SK-N-SH (cell line): ENCODE data around the gene C1QL1. TPM values are rescaled to one million over a fixed set of nuclear protein-coding genes. Genes with fewer than 3 reads are reported as not detected.

Experiments
- CTCF ChIA-PET: fragments of 300-600, 350-600 bp; formaldehyde crosslinking; extraction: SDS; loops from one replicate; lab custom pipeline; 2021; lab: Yijun Ruan, JAX
- POLR2A ChIA-PET: fragments of 350-600 bp; sonication (Branson Sonifier 250); formaldehyde crosslinking; extraction: SDS; loops from one replicate; lab custom pipeline; 2020; ENCODE audit warnings: antibody characterized with exemption, inconsistent platforms; lab: Yijun Ruan, JAX
- DNase-seq: peaks from one replicate; pipeline ENCODE4 v3.0.0; 2012
- H2AFZ ChIP-seq: fragments of 200-600 bp; sonication (generic); 2 replicates; pipeline ENCODE4 v1.8.1; 2016; ENCODE audit warnings: antibody characterized with exemption, mild to moderate bottlenecking, low read depth
- H3F3A ChIP-seq: fragments of 200-600 bp; sonication (generic); replicated peaks from 2 replicates; pipeline ENCODE3; 2016; ENCODE audit warnings: antibody characterized with exemption, mild to moderate bottlenecking; ENCODE audit not compliant: insufficient read depth
- H3K27ac ChIP-seq, 2 experiments: fragments of 200-500 bp in 1 of 2; fragments of 200-600 bp in 1 of 2; sonication (Bioruptor generic) in 1 of 2; sonication (generic), shearing (Covaris generic) in 1 of 2; 2 replicates each; pipeline versions ENCODE4 v1.5.1 to v1.6.1; 2014 to 2016; ENCODE audit warnings: low read depth in 2 of 2, inconsistent platforms in 1 of 2, low read length in 1 of 2, mild to moderate bottlenecking in 1 of 2, mixed read lengths in 1 of 2
- H3K27me3 ChIP-seq: fragments of 200-600 bp; sonication (generic), shearing (Covaris generic); 2 replicates; pipeline ENCODE4 v1.6.1; 2016; ENCODE audit warnings: mixed run types; ENCODE audit not compliant: insufficient read depth
- H3K36me3 ChIP-seq, 2 experiments: fragments of 200-500 bp in 1 of 2; fragments of 200-600 bp in 1 of 2; sonication (Bioruptor generic) in 1 of 2; sonication (generic) in 1 of 2; replicated peaks in 1 of 2; 2 replicates each; pipeline versions ENCODE3 to v1.5.1; 2014 to 2016; ENCODE audit warnings: low read length in 1 of 2, mild to moderate bottlenecking in 1 of 2; ENCODE audit not compliant: insufficient read depth in 2 of 2, control insufficient read depth in 1 of 2
- H3K4me1 ChIP-seq, 2 experiments: fragments of 200-500 bp in 1 of 2; fragments of 200-600 bp in 1 of 2; sonication (Bioruptor generic) in 1 of 2; sonication (generic), shearing (Covaris generic) in 1 of 2; 2 replicates each; pipeline versions ENCODE4 v1.5.1 to v1.6.1; 2014 to 2016; ENCODE audit warnings: low read depth in 1 of 2, low read length in 1 of 2, mixed run types in 1 of 2; ENCODE audit not compliant: insufficient read depth in 2 of 2, control insufficient read depth in 1 of 2
- H3K4me2 ChIP-seq: fragments of 200-600 bp; sonication (generic), shearing (Covaris generic); 2 replicates; pipeline ENCODE4 v1.6.1; 2017; ENCODE audit warnings: mixed run types
- H3K4me3 ChIP-seq, 2 experiments: fragments of 200-500 bp in 1 of 2; fragments of 200-600 bp in 1 of 2; sonication (Bioruptor generic) in 1 of 2; sonication (generic), shearing (Covaris generic) in 1 of 2; 2 replicates each; pipeline versions ENCODE4 v1.5.1 to v1.8.1; 2014 to 2016; ENCODE audit warnings: low read depth in 2 of 2, inconsistent platforms in 1 of 2, low read length in 1 of 2, mild to moderate bottlenecking in 1 of 2, mixed read lengths in 1 of 2, moderate library complexity in 1 of 2
- H3K79me2 ChIP-seq: fragments of 200-600 bp; sonication (generic); 2 replicates; pipeline ENCODE4 v1.8.1; 2017; ENCODE audit warnings: mild to moderate bottlenecking; ENCODE audit not compliant: insufficient read depth
- H3K9ac ChIP-seq: fragments of 200-600 bp; sonication (generic); 2 replicates; pipeline ENCODE4 v1.6.1; 2017; ENCODE audit warnings: mixed run types
- H3K9me2 ChIP-seq: fragments of 200-600 bp; sonication (generic); 2 replicates; pipeline ENCODE4 v1.6.1; 2017; ENCODE audit warnings: mixed run types
- H3K9me3 ChIP-seq: fragments of 200-600 bp; sonication (generic); 2 replicates; pipeline ENCODE4 v1.6.1; 2017; ENCODE audit warnings: mixed run types, mild to moderate bottlenecking, moderate library complexity
- H4K20me1 ChIP-seq: fragments of 200-600 bp; sonication (generic); 2 replicates; pipeline ENCODE4 v1.6.1; 2017; ENCODE audit warnings: mild to moderate bottlenecking, mixed run types; ENCODE audit not compliant: insufficient read depth
- FOXM1 ChIP-seq: IDR thresholded peaks from 2 replicates; pipeline ENCODE4 v1.4.0; 2012; ENCODE audit warnings: low read depth, mild to moderate bottlenecking
- GATA2 ChIP-seq: sonication (generic); formaldehyde crosslinking; IDR thresholded peaks from 2 replicates; pipeline ENCODE4 v1.5.0; 2020; ENCODE audit warnings: mild to moderate bottlenecking, missing genetic modification reagents
- PBX3 ChIP-seq: IDR thresholded peaks from 2 replicates; pipeline ENCODE4; 2012
- POLR2AphosphoS5 ChIP-seq: IDR thresholded peaks from 2 replicates; pipeline ENCODE4 v1.6.1; 2012; ENCODE audit warnings: low read depth, low read length
- REST ChIP-seq: IDR thresholded peaks from 2 replicates; pipeline ENCODE4 v1.6.1; 2012; ENCODE audit warnings: mild to moderate bottlenecking, low read depth, low read length, moderate library complexity
- RXRA ChIP-seq: IDR thresholded peaks from 2 replicates; pipeline ENCODE4 v1.4.0; 2012; ENCODE audit warnings: low read depth, mild to moderate bottlenecking, borderline replicate concordance
- TEAD4 ChIP-seq: IDR thresholded peaks from 2 replicates; pipeline ENCODE4 v1.4.0; 2012; ENCODE audit warnings: mild to moderate bottlenecking, borderline replicate concordance; ENCODE audit not compliant: insufficient read depth
- USF1 ChIP-seq: IDR thresholded peaks from 2 replicates; pipeline ENCODE4 v1.4.0; 2012; ENCODE audit warnings: low read depth, borderline replicate concordance
- YY1 ChIP-seq: IDR thresholded peaks from 2 replicates; pipeline ENCODE4 v1.4.0; 2012; ENCODE audit warnings: low read depth, mild to moderate bottlenecking
- ZBTB33 ChIP-seq: IDR thresholded peaks from 2 replicates; pipeline ENCODE4 v1.4.0; 2012; ENCODE audit warnings: low read depth, borderline replicate concordance
- WGBS: methylation state at CpG from one replicate; pipeline ENCODE4 v1.1.6; 2017; ENCODE audit warnings: low lambda C conversion rate; 5-methylcytosine and 5-hydroxymethylcytosine counted together
- polyA plus RNA-seq, 3 experiments: library from polyadenylated mRNA; depleted of rRNA; stranded (reverse); fragments of >200 nt; gene quantifications; 2 replicates each; pipeline ENCODE4 v1.2.3, GENCODE V29; 2012

Gene C1QL1
- polyA plus RNA-seq, 1 of the 3 experiments (the other 2 are of a cell fraction), result 11.9 TPM

GRCh38 chr17:45003877-45004276 lies 35.8 kb upstream of the C1QL1 start:
- H3K4me3 ChIP-seq, result no peak overlapping the region
- POLR2A ChIA-PET, result interaction anchor here (1.4 kb wide), 1 partner anchor 10 kb away, joined by 3 read pairs; no protein-coding TSS in a partner anchor
- TF ChIP-seq YY1 (no peak), RXRA (no peak), REST (no peak), PBX3 (no peak), POLR2AphosphoS5 (no peak), GATA2 (CRISPR knock-in tag) (no peak), USF1 (no peak), FOXM1 (no peak), ZBTB33 (no peak), TEAD4 (no peak)
- TF ChIP-seq, all 33 proteins: peak for 0
- CTCF ChIA-PET, result interaction anchor here (1.3 to 1.6 kb wide), 3 partner anchors 11 to 85 kb away, joined by 3 read pairs; no protein-coding TSS in a partner anchor
- Histone ChIP-seq H3K4me1 (peaks cover 0 to 4% of the 10 kb centered on the region in 2 experiments; a peak in 1 of 4 replicates), H3K4me2 (no peak overlapping the region), H3K27me3 (no peaks in the 10 kb centered on the region), H3K36me3 (no peaks in the 10 kb centered on the region), H3K9me2 (no peaks in the 10 kb centered on the region), H4K20me1 (no peaks in the 10 kb centered on the region), H2AFZ (no peak overlapping the region), H3K9ac (no peak overlapping the region), H3K79me2 (no peaks in the 10 kb centered on the region), H3K27ac (no peak overlapping the region), H3F3A (no peaks in the 10 kb centered on the region), H3K9me3 (no peaks in the 10 kb centered on the region)
- DNase-seq, result no peak
- 84% methylated on average over 8 of the region's 8 CpGs for WGBS
